Occipital lobe (tissue), 2 donors: ENCODE data around the gene PCID2. TPM values are rescaled to one million over a fixed set of nuclear protein-coding genes. Genes with fewer than 3 reads are reported as not detected.
A peak's percentile ranks its signal among the peaks of the same experiment; 100 is the strongest.
"Not testable (repeated sequence)": the region's sequence is repeated elsewhere in the genome, so short reads cannot be mapped to it uniquely, and the experiment has no call there.

Experiments used
- DNase-seq: peaks from one replicate; lab custom pipeline; 2025; lab: John Stamatoyannopoulos, UW
- total RNA-seq: library from RNA; depleted of rRNA; stranded (reverse); fragments of >200 nt; gene quantifications from one replicate; pipeline ENCODE4 v1.2.3, GENCODE V29; 2014

PCID2 gene
- 45.9 TPM for total RNA-seq

GRCh38 chr13:113208421-113209335 is at the start of gene PCID2:
Gene PCID2, minus strand, starts transcription at chr13:113208669. Its CDS starts 35 bp downstream, at chr13:113208634.
- DNase-seq: peak; percentile 79

- not testable (repeated sequence) for DNase-seq
Measured at GRCh38 chr13:113257908-113258307, 49.4 kb upstream of the PCID2 start.

- no peak for DNase-seq
Measured at GRCh38 chr13:113252516-113253095, 44.1 kb upstream of the PCID2 start.

GRCh38 chr13:113245849-113246796 is 37.7 kb upstream of the PCID2 start:
- DNase-seq: no peak

- DNase-seq: no peak
Measured at GRCh38 chr13:113243847-113244246, 35.4 kb upstream of the PCID2 start.

- DNase-seq: not testable (repeated sequence)
Measured at GRCh38 chr13:113241623-113242022, 33.2 kb upstream of the PCID2 start.

- no peak for DNase-seq
Measured at GRCh38 chr13:113239986-113240385, 31.5 kb upstream of the PCID2 start.

GRCh38 chr13:113239357-113239756 is 30.9 kb upstream of the PCID2 start:
- no peak for DNase-seq

- DNase-seq: no peak
Measured at GRCh38 chr13:113238536-113238935, 30.1 kb upstream of the PCID2 start.

GRCh38 chr13:113233101-113233500 is 24.6 kb upstream of the PCID2 start:
- no peak for DNase-seq

GRCh38 chr13:113232208-113233003 is 23.9 kb upstream of the PCID2 start:
- DNase-seq: no peak

- no peak for DNase-seq
Measured at GRCh38 chr13:113231306-113232207, 23.1 kb upstream of the PCID2 start.

- DNase-seq: no peak
Measured at GRCh38 chr13:113229791-113230190, 21.3 kb upstream of the PCID2 start.

GRCh38 chr13:113229161-113229560 is 20.7 kb upstream of the PCID2 start:
- no peak for DNase-seq

- no peak for DNase-seq
Measured at GRCh38 chr13:113226873-113227450, 18.5 kb upstream of the PCID2 start.

GRCh38 chr13:113225515-113225914 is 17.0 kb upstream of the PCID2 start:
- DNase-seq: no peak

GRCh38 chr13:113224486-113224885 is 16.0 kb upstream of the PCID2 start:
- no peak for DNase-seq

- DNase-seq: no peak
Measured at GRCh38 chr13:113223070-113223469, 14.6 kb upstream of the PCID2 start.

- no peak for DNase-seq
Measured at GRCh38 chr13:113220877-113221276, 12.4 kb upstream of the PCID2 start.
